ENCODE data around the gene MRPS25.

Gene MRPS25

GRCh38 chr3:15023719-15024118, 41.4 kb downstream of the MRPS25 start:
- H3F3A ChIP-seq (ENCODE audit: insufficient read depth, low read length): no peaks in the 10 kb centered on the region; the same call in 1 of the 2 replicates
- H2AFZ ChIP-seq (ENCODE audit: low read length): no peak overlapping the region
- H4K20me1 ChIP-seq (ENCODE audit: insufficient read depth, low read length): no peaks in the 10 kb centered on the region
- no peaks in the 10 kb centered on the region; the same call in 1 of the 2 replicates for H3K36me3 ChIP-seq (replicated peaks; ENCODE audit: insufficient read depth, low read length)
- no peaks in the 10 kb centered on the region for H3K4me1 ChIP-seq (ENCODE audit: low read length)
- H3K27ac ChIP-seq (ENCODE audit: low read length): no peak overlapping the region
- TF ChIP-seq EZH2phosphoT487 (IDR thresholded peaks at IDR 0.05; ENCODE audit: low read length) (no peak), CTCF (IDR thresholded peaks at IDR 0.05; ENCODE audit: low read length) (no peak)
- H3K4me2 ChIP-seq (ENCODE audit: low read depth, low read length): no peak overlapping the region
- no peak for DNase-seq
- H3K9ac ChIP-seq (ENCODE audit: low read length): no peak overlapping the region
- H3K79me2 ChIP-seq (ENCODE audit: low read length): no peaks in the 10 kb centered on the region
- no peaks in the 10 kb centered on the region for H3K9me2 ChIP-seq (replicated peaks; ENCODE audit: insufficient read depth, low read length)
- H3K4me3 ChIP-seq (ENCODE audit: low read length): no peak overlapping the region
- no peaks in the 10 kb centered on the region for H3K9me3 ChIP-seq (replicated peaks; ENCODE audit: insufficient read depth, low read length)
- H3K27me3 ChIP-seq (replicated peaks; ENCODE audit: insufficient read depth, low read length): no peaks in the 10 kb centered on the region

GRCh38 chr3:15023249-15023648, 41.9 kb downstream of the MRPS25 start:
- TF ChIP-seq EZH2phosphoT487 (IDR thresholded peaks at IDR 0.05; ENCODE audit: low read length): no peak
- no peak for TF ChIP-seq CTCF (IDR thresholded peaks at IDR 0.05; ENCODE audit: low read length)
- H3K4me3 ChIP-seq (ENCODE audit: low read length): no peak overlapping the region
- DNase-seq: no peak
- H3K27ac ChIP-seq (ENCODE audit: low read length): no peak overlapping the region
- no peaks in the 10 kb centered on the region; the same call in 1 of the 2 replicates for H3F3A ChIP-seq (ENCODE audit: insufficient read depth, low read length)
- no peak overlapping the region for H2AFZ ChIP-seq (ENCODE audit: low read length)
- H3K9ac ChIP-seq (ENCODE audit: low read length): no peak overlapping the region
- H3K79me2 ChIP-seq (ENCODE audit: low read length): no peaks in the 10 kb centered on the region
- no peaks in the 10 kb centered on the region for H3K4me1 ChIP-seq (ENCODE audit: low read length)
- H3K9me3 ChIP-seq (replicated peaks; ENCODE audit: insufficient read depth, low read length): no peaks in the 10 kb centered on the region
- no peaks in the 10 kb centered on the region for H3K27me3 ChIP-seq (replicated peaks; ENCODE audit: insufficient read depth, low read length)
- H4K20me1 ChIP-seq (ENCODE audit: insufficient read depth, low read length): no peaks in the 10 kb centered on the region
- no peaks in the 10 kb centered on the region for H3K9me2 ChIP-seq (replicated peaks; ENCODE audit: insufficient read depth, low read length)
- no peaks in the 10 kb centered on the region; the same call in 1 of the 2 replicates for H3K36me3 ChIP-seq (replicated peaks; ENCODE audit: insufficient read depth, low read length)
- no peak overlapping the region for H3K4me2 ChIP-seq (ENCODE audit: low read depth, low read length)

GRCh38 chr3:15017191-15017590, 47.9 kb downstream of the MRPS25 start:
- Histone ChIP-seq H3K36me3 (replicated peaks; ENCODE audit: insufficient read depth, low read length) (no peaks in the 10 kb centered on the region; the same call in 1 of the 2 replicates), H4K20me1 (ENCODE audit: insufficient read depth, low read length) (no peaks in the 10 kb centered on the region), H3K27me3 (replicated peaks; ENCODE audit: insufficient read depth, low read length) (no peaks in the 10 kb centered on the region), H3K9ac (ENCODE audit: low read length) (no peak overlapping the region), H3K4me3 (ENCODE audit: low read length) (no peak overlapping the region), H3K9me2 (replicated peaks; ENCODE audit: insufficient read depth, low read length) (no peaks in the 10 kb centered on the region), H3K27ac (ENCODE audit: low read length) (no peak overlapping the region), H2AFZ (ENCODE audit: low read length) (no peak overlapping the region), H3K4me2 (ENCODE audit: low read depth, low read length) (no peak overlapping the region), H3F3A (ENCODE audit: insufficient read depth, low read length) (no peaks in the 10 kb centered on the region), H3K79me2 (ENCODE audit: low read length) (no peaks in the 10 kb centered on the region), H3K9me3 (replicated peaks; ENCODE audit: insufficient read depth, low read length) (no peaks in the 10 kb centered on the region), H3K4me1 (ENCODE audit: low read length) (no peaks in the 10 kb centered on the region)
- no peak for DNase-seq
- TF ChIP-seq CTCF (IDR thresholded peaks at IDR 0.05; ENCODE audit: low read length): no peak
- no peak for TF ChIP-seq EZH2 (optimal IDR thresholded peaks at IDR 0.05; ENCODE audit: low read depth, low read length)
- TF ChIP-seq EZH2phosphoT487 (IDR thresholded peaks at IDR 0.05; ENCODE audit: low read length): no peak

Data from MM.1S (cell line).